GM21526 (cell line): ENCODE measurements around the gene ARHGAP42.
"Not testable (repeated sequence)": the region's sequence is repeated elsewhere in the genome, so short reads cannot be mapped to it uniquely, and the experiment has no call there.

ENCODE experiments used
- ATAC-seq: cut with Tn5 transposase; IDR thresholded peaks from one replicate; pipeline ENCODE4 v1.9.1; 2021; ENCODE audit warnings: moderate library complexity; ENCODE audit not compliant: unreplicated experiment, low FRiP score

The ARHGAP42 gene

GRCh38 chr11:100999756-101000155, 312.7 kb downstream of the ARHGAP42 start:
- no peak for ATAC-seq

- ATAC-seq = peak; percentile 69
These were observed 316.4 kb downstream of the ARHGAP42 start for GRCh38 chr11:101003468-101003867.

GRCh38 chr11:101008961-101009689, 322.0 kb downstream of the ARHGAP42 start:
- no peak for ATAC-seq

GRCh38 chr11:101009690-101010055, 322.6 kb downstream of the ARHGAP42 start:
- no peak for ATAC-seq

- no peak for ATAC-seq
These were observed 323.8 kb downstream of the ARHGAP42 start for GRCh38 chr11:101010899-101011298.

GRCh38 chr11:101011881-101012280, 324.8 kb downstream of the ARHGAP42 start:
- ATAC-seq = no peak

GRCh38 chr11:101013702-101014101, 326.6 kb downstream of the ARHGAP42 start:
- ATAC-seq = not testable (repeated sequence)

- no peak for ATAC-seq
These were observed 327.7 kb downstream of the ARHGAP42 start for GRCh38 chr11:101014600-101015285.

GRCh38 chr11:101019870-101020269, 332.8 kb downstream of the ARHGAP42 start:
- ATAC-seq = no peak

- ATAC-seq = no peak
These were observed 335.2 kb downstream of the ARHGAP42 start for GRCh38 chr11:101022256-101022655.

- no peak for ATAC-seq
These were observed 341.6 kb downstream of the ARHGAP42 start for GRCh38 chr11:101028644-101029043.

GRCh38 chr11:101030015-101030414, 342.9 kb downstream of the ARHGAP42 start:
- no peak for ATAC-seq

GRCh38 chr11:101030692-101031091, 343.6 kb downstream of the ARHGAP42 start:
- peak; percentile 68 for ATAC-seq

GRCh38 chr11:101031713-101032112, 344.6 kb downstream of the ARHGAP42 start:
- ATAC-seq = no peak

GRCh38 chr11:101032991-101033390, 345.9 kb downstream of the ARHGAP42 start:
- ATAC-seq = no peak

- no peak for ATAC-seq
These were observed 347.0 kb downstream of the ARHGAP42 start for GRCh38 chr11:101034076-101034475.

- ATAC-seq = no peak
These were observed 348.8 kb downstream of the ARHGAP42 start for GRCh38 chr11:101035872-101036271.
